ENCODE results near the gene CYB561D2. TPM values are rescaled to one million over a fixed set of nuclear protein-coding genes. Genes with fewer than 3 reads are reported as not detected.

Gene CYB561D2
- total and polyA plus RNA-seq, 2 of the 13 experiments (the other 11 are each of a cell fraction or from before 2014, with no cell fraction given) = 11.1 to 17.2 TPM

DNA sequence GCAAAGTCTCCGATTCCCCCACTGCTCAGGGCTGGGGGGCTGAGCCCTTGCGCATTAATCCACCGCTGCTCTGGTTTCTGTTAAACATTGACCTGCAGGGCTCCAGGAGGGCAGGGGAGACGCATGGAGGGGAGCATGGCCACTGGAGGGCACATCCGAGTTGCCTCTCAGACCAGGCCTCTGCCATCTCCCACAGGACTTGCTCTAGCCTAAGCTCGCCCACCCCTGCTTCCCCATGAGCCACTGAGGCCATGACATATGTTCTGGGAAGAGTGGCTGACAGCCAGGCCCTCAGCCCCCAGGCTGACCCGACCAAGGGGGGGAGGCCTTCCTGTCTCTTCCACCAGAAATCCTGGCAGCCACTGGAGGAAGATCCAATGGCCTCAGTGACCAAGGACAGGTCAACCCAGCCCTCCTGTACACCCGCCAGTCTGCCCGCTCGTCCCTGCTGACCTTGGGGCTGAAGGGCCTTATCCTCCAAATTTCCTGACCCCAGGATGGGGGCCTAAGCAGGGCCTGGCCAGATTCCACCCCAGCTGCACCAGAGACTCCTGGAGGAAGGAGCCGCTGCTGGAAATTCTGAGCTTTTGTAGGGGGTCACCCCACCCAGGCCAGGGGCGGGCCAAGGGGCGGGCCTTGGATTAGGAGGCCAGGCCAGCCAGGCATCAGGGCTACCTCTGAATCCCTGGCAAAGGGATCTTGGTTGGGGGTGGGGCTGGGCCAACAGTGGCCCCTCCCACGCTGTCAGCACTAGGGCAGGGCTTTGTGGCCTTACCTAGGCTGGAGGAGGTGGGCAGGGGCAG lies 47.4 kb upstream of the CYB561D2 start, which contains the start of gene HYAL1 (continued):
- TF ChIP-seq, protein P1, sequence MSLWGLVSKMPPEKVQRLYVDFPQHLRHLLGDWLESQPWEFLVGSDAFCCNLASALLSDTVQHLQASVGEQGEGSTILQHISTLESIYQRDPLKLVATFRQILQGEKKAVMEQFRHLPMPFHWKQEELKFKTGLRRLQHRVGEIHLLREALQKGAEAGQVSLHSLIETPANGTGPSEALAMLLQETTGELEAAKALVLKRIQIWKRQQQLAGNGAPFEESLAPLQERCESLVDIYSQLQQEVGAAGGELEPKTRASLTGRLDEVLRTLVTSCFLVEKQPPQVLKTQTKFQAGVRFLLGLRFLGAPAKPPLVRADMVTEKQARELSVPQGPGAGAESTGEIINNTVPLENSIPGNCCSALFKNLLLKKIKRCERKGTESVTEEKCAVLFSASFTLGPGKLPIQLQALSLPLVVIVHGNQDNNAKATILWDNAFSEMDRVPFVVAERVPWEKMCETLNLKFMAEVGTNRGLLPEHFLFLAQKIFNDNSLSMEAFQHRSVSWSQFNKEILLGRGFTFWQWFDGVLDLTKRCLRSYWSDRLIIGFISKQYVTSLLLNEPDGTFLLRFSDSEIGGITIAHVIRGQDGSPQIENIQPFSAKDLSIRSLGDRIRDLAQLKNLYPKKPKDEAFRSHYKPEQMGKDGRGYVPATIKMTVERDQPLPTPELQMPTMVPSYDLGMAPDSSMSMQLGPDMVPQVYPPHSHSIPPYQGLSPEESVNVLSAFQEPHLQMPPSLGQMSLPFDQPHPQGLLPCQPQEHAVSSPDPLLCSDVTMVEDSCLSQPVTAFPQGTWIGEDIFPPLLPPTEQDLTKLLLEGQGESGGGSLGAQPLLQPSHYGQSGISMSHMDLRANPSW (CRISPR knock-in tag; IDR thresholded peaks at IDR 0.05; ENCODE audit: borderline replicate concordance) = peak; percentile 82; the same call in 1 of the 2 replicates
- TF ChIP-seq TCF7L2 (IDR thresholded peaks at IDR 0.05; ENCODE audit: low read depth, low read length) = no peak
- no peak for TF ChIP-seq SMARCC2 (IDR thresholded peaks at IDR 0.05)
- no peak for TF ChIP-seq ADNP (CRISPR knock-in tag; IDR thresholded peaks at IDR 0.05)
- TF ChIP-seq SMC3 (IDR thresholded peaks at IDR 0.05; ENCODE audit: low read length) = peak; percentile 64; the same call in 1 of the 2 replicates
- no peak for TF ChIP-seq ZNF746 (CRISPR knock-in tag; IDR thresholded peaks at IDR 0.05)
- TF ChIP-seq ZNF256 (CRISPR knock-in tag; conservative IDR thresholded peaks at IDR 0.05) = peak; percentile 86; the same call in 1 of the 2 replicates
- no peak for TF ChIP-seq ARNT (IDR thresholded peaks at IDR 0.05)
- TF ChIP-seq POLR2AphosphoS2 (IDR thresholded peaks at IDR 0.05; ENCODE audit: low read depth, low read length) = no peak
- TF ChIP-seq TRIM24 (CRISPR knock-in tag; IDR thresholded peaks at IDR 0.05) = no peak
- TF ChIP-seq ZSCAN20 (CRISPR knock-in tag; IDR thresholded peaks at IDR 0.05; ENCODE audit: borderline replicate concordance) = no peak; the same call in 1 of the 2 replicates
- peak; percentile 82 for TF ChIP-seq AGO2 (optimal IDR thresholded peaks at IDR 0.05; ENCODE audit: low read depth, low read length)
- peak; percentile 94 for TF ChIP-seq TAF1 (CRISPR knock-in tag; IDR thresholded peaks at IDR 0.05)
- no peak for TF ChIP-seq ZFAT (CRISPR knock-in tag; conservative IDR thresholded peaks at IDR 0.05)
